ENCODE data around the gene ARHGAP6.

DNA sequence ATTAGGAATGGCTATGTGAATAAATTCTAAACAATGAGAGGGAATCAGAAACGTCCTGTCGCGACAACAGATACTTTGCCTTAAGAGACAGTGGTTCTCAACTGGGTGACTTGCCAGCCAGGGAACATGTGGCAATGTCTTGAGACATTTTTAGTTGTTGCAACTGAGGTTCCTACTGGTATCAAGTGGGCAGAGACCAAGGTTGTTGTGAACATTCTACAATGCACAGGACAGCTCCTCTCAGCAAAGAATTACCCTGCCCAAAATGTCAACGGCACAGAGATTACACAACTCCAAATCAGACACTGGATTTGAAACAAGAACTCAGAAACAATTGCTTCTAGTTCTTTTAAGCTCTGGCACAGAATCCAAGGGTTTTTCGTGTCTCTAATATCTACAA, 128.6 kb downstream of the ARHGAP6 start:
- TF ChIP-seq, protein P1, sequence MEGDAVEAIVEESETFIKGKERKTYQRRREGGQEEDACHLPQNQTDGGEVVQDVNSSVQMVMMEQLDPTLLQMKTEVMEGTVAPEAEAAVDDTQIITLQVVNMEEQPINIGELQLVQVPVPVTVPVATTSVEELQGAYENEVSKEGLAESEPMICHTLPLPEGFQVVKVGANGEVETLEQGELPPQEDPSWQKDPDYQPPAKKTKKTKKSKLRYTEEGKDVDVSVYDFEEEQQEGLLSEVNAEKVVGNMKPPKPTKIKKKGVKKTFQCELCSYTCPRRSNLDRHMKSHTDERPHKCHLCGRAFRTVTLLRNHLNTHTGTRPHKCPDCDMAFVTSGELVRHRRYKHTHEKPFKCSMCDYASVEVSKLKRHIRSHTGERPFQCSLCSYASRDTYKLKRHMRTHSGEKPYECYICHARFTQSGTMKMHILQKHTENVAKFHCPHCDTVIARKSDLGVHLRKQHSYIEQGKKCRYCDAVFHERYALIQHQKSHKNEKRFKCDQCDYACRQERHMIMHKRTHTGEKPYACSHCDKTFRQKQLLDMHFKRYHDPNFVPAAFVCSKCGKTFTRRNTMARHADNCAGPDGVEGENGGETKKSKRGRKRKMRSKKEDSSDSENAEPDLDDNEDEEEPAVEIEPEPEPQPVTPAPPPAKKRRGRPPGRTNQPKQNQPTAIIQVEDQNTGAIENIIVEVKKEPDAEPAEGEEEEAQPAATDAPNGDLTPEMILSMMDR (IDR thresholded peaks at IDR 0.05), result no peak
- TF ChIP-seq EZH2phosphoT487 (IDR thresholded peaks at IDR 0.05), result no peak

All from neural progenitor cell (in vitro differentiated cells).